H1 (cell line): ENCODE measurements around the gene PTCSC3.

Source experiments
- JUND ChIP-seq: IDR thresholded peaks from 2 replicates; pipeline ENCODE4 v1.6.1; 2011; ENCODE audit warnings: mild to moderate bottlenecking, improper control_type of control experiment, low read length
- KDM1A ChIP-seq: fragments of 200-600, 300-600 bp; sonication (generic); IDR thresholded peaks from 2 replicates; pipeline ENCODE4 v1.7.1; 2016; ENCODE audit warnings: mild to moderate bottlenecking, low read length, borderline replicate concordance
- MAFK ChIP-seq: IDR thresholded peaks from 2 replicates; pipeline ENCODE4 v1.6.1; 2012; ENCODE audit warnings: low read depth, mild to moderate bottlenecking, improper control_type of control experiment, low read length
- POLR2A ChIP-seq, 2 experiments: IDR thresholded peaks; 1 replicate in 1 of 2; 2 replicates in 1 of 2; pipeline ENCODE4 v1.6.1; 2011; ENCODE audit warnings: low read depth in 2 of 2, low read length in 2 of 2, mild to moderate bottlenecking in 2 of 2; ENCODE audit errors: control extremely low read depth in 1 of 2
- POLR2AphosphoS5 ChIP-seq: IDR thresholded peaks from 2 replicates; pipeline ENCODE4 v1.6.1; 2011; ENCODE audit warnings: low read depth, low read length

- TF ChIP-seq POLR2A (IDR thresholded peaks at IDR 0.05; ENCODE audit: control extremely low read depth in 1 of 2, low read depth in 2 of 2, low read length in 2 of 2) (no peak), KDM1A (no peak), MAFK (no peak), POLR2AphosphoS5 (no peak), JUND (no peak)
Measured at GRCh38 chr14:36215217-36215598, 38.7 kb upstream of the PTCSC3 start.
